ENCODE measurements around the gene SEMA4D. TPM values are rescaled to one million over a fixed set of nuclear protein-coding genes. Genes with fewer than 3 reads are reported as not detected.

Gene SEMA4D
- total RNA-seq, 1 experiment from 2014 or later: 23.3 TPM

DNA sequence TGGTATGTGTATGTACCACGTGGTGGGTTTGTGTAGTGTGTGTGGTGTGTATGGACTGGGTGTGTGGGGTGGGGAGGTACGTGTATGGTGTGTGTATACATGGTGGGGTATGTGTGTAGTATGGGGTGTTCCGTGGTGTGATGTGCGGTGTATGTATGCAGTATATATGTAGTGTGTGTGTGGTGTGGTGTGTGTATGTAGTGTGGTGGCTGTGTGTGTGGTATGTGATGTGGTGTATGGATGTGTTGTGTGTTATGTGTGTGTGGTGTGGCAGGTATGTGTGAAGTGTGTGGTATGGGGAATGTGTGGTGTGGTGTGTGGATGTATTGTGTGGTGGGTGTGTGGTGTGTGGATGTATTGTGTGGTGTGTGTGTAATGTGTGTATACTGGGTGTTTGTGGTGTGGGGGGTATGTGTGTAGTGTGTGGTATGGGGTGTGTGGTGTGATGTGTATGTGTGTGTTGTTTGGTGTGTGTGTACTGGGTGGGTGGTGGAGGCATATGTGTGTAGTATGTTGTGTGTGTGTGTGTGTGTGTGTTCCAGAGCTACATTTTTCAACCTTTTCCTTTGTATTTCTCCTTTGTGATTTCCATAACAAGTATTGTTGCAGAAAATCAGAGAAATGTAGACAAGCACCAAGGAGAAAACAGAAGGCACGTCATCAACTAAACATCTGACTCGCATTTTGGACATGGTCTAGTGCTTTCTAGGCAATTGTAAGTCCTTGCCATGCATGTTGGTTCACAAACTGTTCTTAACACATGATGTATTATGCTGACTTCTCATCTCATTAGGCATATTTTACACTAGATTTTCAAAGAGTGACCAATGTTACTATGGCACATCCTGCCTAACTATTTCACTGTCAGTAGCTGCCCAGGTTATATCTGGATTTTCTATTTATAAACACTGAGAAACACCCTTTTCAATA is 13.2 kb downstream of the SEMA4D start:
- Mint-ChIP-seq H3K4me3 (ENCODE audit: low read depth, unreplicated experiment) (no peak overlapping the region), H3K27me3 (ENCODE audit: unreplicated experiment) (no peaks in the 10 kb centered on the region), H3K27ac (ENCODE audit: unreplicated experiment) (no peak overlapping the region), H3K4me1 (ENCODE audit: low read depth, unreplicated experiment) (no peaks in the 10 kb centered on the region), H3K36me3 (ENCODE audit: insufficient read depth, unreplicated experiment) (no peaks in the 10 kb centered on the region), H3K9me3 (ENCODE audit: low read depth, unreplicated experiment) (no peaks in the 10 kb centered on the region)
- DNase-seq: no peak
- no peak for TF ChIP-seq CTCF (IDR thresholded peaks at IDR 0.05; ENCODE audit: unreplicated experiment)
- intact Hi-C loops (cut with micrococcal nuclease; ENCODE audit: unreplicated experiment): no loop called here
- BruUV-seq (replicated peaks): no TSS peak
- CTCF ChIA-PET: interaction anchor here (0.7 kb wide), 1 partner anchor 60 kb away, joined by 3 read pairs; no protein-coding TSS in a partner anchor

GRCh38 chr9:89483592-89484474 is 14.1 kb downstream of the SEMA4D start:
- TF ChIP-seq CTCF (IDR thresholded peaks at IDR 0.05; ENCODE audit: unreplicated experiment): no peak
- H3K27me3 Mint-ChIP-seq (ENCODE audit: unreplicated experiment): no peaks in the 10 kb centered on the region
- H3K9me3 Mint-ChIP-seq (ENCODE audit: low read depth, unreplicated experiment): no peaks in the 10 kb centered on the region
- no peak for DNase-seq
- no peaks in the 10 kb centered on the region for H3K4me1 Mint-ChIP-seq (ENCODE audit: low read depth, unreplicated experiment)
- no peak overlapping the region for H3K4me3 Mint-ChIP-seq (ENCODE audit: low read depth, unreplicated experiment)
- no TSS peak for BruUV-seq (replicated peaks)
- CTCF ChIA-PET: no interaction called here
- no peaks in the 10 kb centered on the region for H3K36me3 Mint-ChIP-seq (ENCODE audit: insufficient read depth, unreplicated experiment)
- no peak overlapping the region for H3K27ac Mint-ChIP-seq (ENCODE audit: unreplicated experiment)
- intact Hi-C loops (cut with micrococcal nuclease; ENCODE audit: unreplicated experiment): no loop called here

- Mint-ChIP-seq H3K36me3 (ENCODE audit: insufficient read depth, unreplicated experiment) (no peaks in the 10 kb centered on the region), H3K27me3 (ENCODE audit: unreplicated experiment) (no peaks in the 10 kb centered on the region), H3K9me3 (ENCODE audit: low read depth, unreplicated experiment) (no peaks in the 10 kb centered on the region), H3K4me1 (ENCODE audit: low read depth, unreplicated experiment) (no peaks in the 10 kb centered on the region), H3K27ac (ENCODE audit: unreplicated experiment) (no peak overlapping the region), H3K4me3 (ENCODE audit: low read depth, unreplicated experiment) (no peak overlapping the region)
- BruUV-seq (replicated peaks): no TSS peak
- no peak for DNase-seq
- CTCF ChIA-PET: no interaction called here
- TF ChIP-seq CTCF (IDR thresholded peaks at IDR 0.05; ENCODE audit: unreplicated experiment): no peak
- intact Hi-C loops (cut with micrococcal nuclease; ENCODE audit: unreplicated experiment): no loop called here
Measured at GRCh38 chr9:89482901-89483361, 15.0 kb downstream of the SEMA4D start.

DNA sequence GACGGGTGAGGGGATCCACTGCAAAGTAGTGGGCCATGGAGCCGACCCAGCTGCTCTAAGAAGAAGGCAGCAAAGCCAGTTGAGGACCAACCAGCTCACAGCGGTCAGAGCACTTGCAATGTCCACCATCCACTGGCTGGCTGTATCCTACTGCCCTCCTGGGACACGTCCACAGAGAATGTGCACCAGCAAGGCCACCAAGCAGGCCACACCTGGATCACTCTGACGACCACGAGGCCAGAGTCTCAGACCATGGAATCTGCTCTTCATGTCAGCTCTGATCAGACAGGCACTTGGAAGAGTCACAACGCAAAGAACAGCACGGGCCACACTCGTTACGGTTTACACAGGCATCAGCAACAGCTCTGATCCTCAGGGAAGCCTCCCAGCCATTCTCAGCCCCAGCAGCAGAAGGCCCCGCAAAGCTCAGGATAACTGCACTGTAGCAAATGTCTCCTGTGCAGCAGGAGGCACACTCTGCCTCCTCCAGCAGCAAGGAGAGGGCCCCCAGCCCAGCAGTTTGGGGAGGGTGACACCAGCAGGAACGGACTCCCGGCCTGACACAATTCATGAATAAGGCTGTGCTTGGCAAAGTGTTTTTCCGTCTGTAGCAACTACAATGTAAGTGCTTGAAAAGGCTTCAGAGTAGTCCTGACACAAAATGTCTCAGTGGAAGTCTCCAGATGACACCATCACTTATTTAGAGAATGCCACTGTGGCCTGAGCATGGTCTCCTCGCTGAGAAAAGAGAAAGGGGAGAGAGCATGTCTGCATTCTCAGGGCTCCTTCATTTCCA is 15.7 kb downstream of the SEMA4D start:
- CTCF ChIA-PET: no interaction called here
- DNase-seq: no peak
- intact Hi-C loops (cut with micrococcal nuclease; ENCODE audit: unreplicated experiment): no loop called here
- no peaks in the 10 kb centered on the region for H3K4me1 Mint-ChIP-seq (ENCODE audit: low read depth, unreplicated experiment)
- no peak overlapping the region for H3K4me3 Mint-ChIP-seq (ENCODE audit: low read depth, unreplicated experiment)
- no peak for TF ChIP-seq CTCF (IDR thresholded peaks at IDR 0.05; ENCODE audit: unreplicated experiment)
- BruUV-seq (replicated peaks): no TSS peak
- no peaks in the 10 kb centered on the region for H3K36me3 Mint-ChIP-seq (ENCODE audit: insufficient read depth, unreplicated experiment)
- H3K27ac Mint-ChIP-seq (ENCODE audit: unreplicated experiment): no peak overlapping the region
- H3K9me3 Mint-ChIP-seq (ENCODE audit: low read depth, unreplicated experiment): no peaks in the 10 kb centered on the region
- no peaks in the 10 kb centered on the region for H3K27me3 Mint-ChIP-seq (ENCODE audit: unreplicated experiment)

Data from Calu3 (cell line).